ENCODE measurements around the gene PSMD1.

Gene PSMD1

GRCh38 chr2:231036578-231037106 lies 20.0 kb upstream of the PSMD1 start:
- no peaks in the 10 kb centered on the region for H3K36me3 ChIP-seq
- H3K9me3 ChIP-seq = no peaks in the 10 kb centered on the region
- no peaks in the 10 kb centered on the region for H3K4me1 ChIP-seq (ENCODE audit: control insufficient read depth in 1 of 2, insufficient read depth in 1 of 2, low read depth in 1 of 2, low read length in 1 of 2)
- no peak overlapping the region for H3K27ac ChIP-seq
- H3K27me3 ChIP-seq = peaks cover 93% of the 10 kb centered on the region
- H3K4me3 ChIP-seq (ENCODE audit: low read depth in 1 of 2, low read length in 1 of 2) = no peak overlapping the region
- TF ChIP-seq CTCF (IDR thresholded peaks at IDR 0.05) = no peak

- Histone ChIP-seq H3K27me3 (peaks cover 93% of the 10 kb centered on the region), H3K9me3 (no peaks in the 10 kb centered on the region), H3K4me3 (ENCODE audit: low read depth in 1 of 2, low read length in 1 of 2) (no peak within 1 kb of the TSS), H3K27ac (no peak within 1 kb of the TSS), H3K36me3 (no peaks in the 10 kb centered on the region), H3K4me1 (ENCODE audit: control insufficient read depth in 1 of 2, insufficient read depth in 1 of 2, low read depth in 1 of 2, low read length in 1 of 2) (no peaks in the 10 kb centered on the region)
- no peak for TF ChIP-seq CTCF (IDR thresholded peaks at IDR 0.05)
Measured at GRCh38 chr2:231037202-231037730, 19.4 kb upstream of the PSMD1 start, which contains the start of gene C2orf72. Gene C2orf72 (plus strand): TSS chr2:231037523. CDS start chr2:231037566, 43 bp downstream.

GRCh38 chr2:231037731-231038482 lies 18.8 kb upstream of the PSMD1 start:
- H3K27ac ChIP-seq = no peak overlapping the region
- no peaks in the 10 kb centered on the region for H3K9me3 ChIP-seq
- H3K4me3 ChIP-seq (ENCODE audit: low read depth in 1 of 2, low read length in 1 of 2) = no peak overlapping the region
- H3K36me3 ChIP-seq = no peaks in the 10 kb centered on the region
- peaks cover 95% of the 10 kb centered on the region for H3K27me3 ChIP-seq
- H3K4me1 ChIP-seq (ENCODE audit: control insufficient read depth in 1 of 2, insufficient read depth in 1 of 2, low read depth in 1 of 2, low read length in 1 of 2) = no peaks in the 10 kb centered on the region
- TF ChIP-seq CTCF (IDR thresholded peaks at IDR 0.05) = no peak

- H3K4me1 ChIP-seq (ENCODE audit: control insufficient read depth in 1 of 2, insufficient read depth in 1 of 2, low read depth in 1 of 2, low read length in 1 of 2) = no peaks in the 10 kb centered on the region
- TF ChIP-seq CTCF (IDR thresholded peaks at IDR 0.05) = no peak
- H3K36me3 ChIP-seq = no peaks in the 10 kb centered on the region
- no peaks in the 10 kb centered on the region for H3K9me3 ChIP-seq
- H3K27ac ChIP-seq = no peak overlapping the region
- H3K4me3 ChIP-seq (ENCODE audit: low read depth in 1 of 2, low read length in 1 of 2) = no peak overlapping the region
- peaks cover 97% of the 10 kb centered on the region for H3K27me3 ChIP-seq
Measured at GRCh38 chr2:231038483-231039293, 18.0 kb upstream of the PSMD1 start.

DNA sequence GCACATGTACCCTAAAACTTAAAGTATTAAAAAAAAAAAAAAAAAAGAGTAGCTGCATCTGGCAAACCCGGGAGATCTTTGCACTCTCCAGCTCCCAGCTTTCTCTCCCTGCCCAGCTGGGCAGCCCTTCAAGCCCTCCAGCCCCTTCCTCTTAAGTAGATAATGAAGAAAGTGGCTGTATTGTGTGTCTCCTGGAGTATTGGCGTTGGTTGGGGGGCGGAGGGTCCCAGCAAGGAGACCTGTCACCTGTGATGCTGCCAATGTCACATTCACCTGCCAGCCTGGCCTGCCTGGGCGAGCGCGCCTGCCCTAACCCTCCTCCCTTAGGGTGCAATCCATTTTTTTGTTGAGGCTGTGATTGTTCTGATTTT lies 17.4 kb upstream of the PSMD1 start:
- Histone ChIP-seq H3K4me3 (ENCODE audit: low read depth in 1 of 2, low read length in 1 of 2) (no peak overlapping the region), H3K27me3 (peaks cover 95% of the 10 kb centered on the region), H3K9me3 (no peaks in the 10 kb centered on the region), H3K27ac (no peak overlapping the region), H3K36me3 (no peaks in the 10 kb centered on the region), H3K4me1 (ENCODE audit: control insufficient read depth in 1 of 2, insufficient read depth in 1 of 2, low read depth in 1 of 2, low read length in 1 of 2) (no peaks in the 10 kb centered on the region)
- TF ChIP-seq CTCF (IDR thresholded peaks at IDR 0.05) = no peak
